GM12892 (cell line): ENCODE results near the gene EQTN.

ENCODE experiments used
- POLR2A ChIP-seq: IDR thresholded peaks from 2 replicates; pipeline ENCODE4 v1.6.1; 2011; ENCODE audit warnings: low read depth, low read length, control low read depth
- POLR2AphosphoS5 ChIP-seq: IDR thresholded peaks from 2 replicates; pipeline ENCODE4 v1.6.1; 2011; ENCODE audit warnings: low read depth, low read length, control low read depth
- TAF1 ChIP-seq: IDR thresholded peaks from 2 replicates; pipeline ENCODE4 v1.6.1; 2011; ENCODE audit warnings: low read depth, mild to moderate bottlenecking, control low read depth, low read length, borderline replicate concordance

- TF ChIP-seq TAF1 (no peak), POLR2AphosphoS5 (no peak), POLR2A (no peak)
These were observed 4.1 kb downstream of the EQTN start for GRCh38 chr9:27292659-27293405.
